Tibial artery (tissue), 4 donors: ENCODE data around the gene ATXN7L1.

ENCODE experiments used
- DNase-seq, 2 donors: peaks; one replicate each; pipeline ENCODE4 v3.0.0-alpha.2; 2019
- H3K27ac ChIP-seq, 2 donors: fragments of 200-600 bp; sonication (generic) in 1 of 2; 1 replicate in 1 of 2; 2 replicates in 1 of 2; pipeline ENCODE4 v1.5.1; 2018 to 2019; ENCODE audit warnings: mild to moderate bottlenecking in 1 of 2
- H3K27me3 ChIP-seq, 2 donors: fragments of 200-600 bp; sonication (generic) in 1 of 2; one replicate each; pipeline versions ENCODE4 v1.5.1 to v1.6.0; 2016 to 2019
- H3K36me3 ChIP-seq, 3 donors: fragments of 200-600 bp; sonication (generic) in 2 of 3; one replicate each; pipeline ENCODE4 v1.5.1; 2016 to 2019; ENCODE audit warnings: mild to moderate bottlenecking in 2 of 3
- H3K4me1 ChIP-seq, 4 donors: fragments of 200-600 bp; sonication (generic) in 2 of 4; 1 replicate in 3 of 4; 2 replicates in 1 of 4; pipeline ENCODE4 v1.5.1; 2016 to 2019
- H3K4me3 ChIP-seq, 2 donors: fragments of 200-600 bp; sonication (generic) in 1 of 2; 1 replicate in 1 of 2; 2 replicates in 1 of 2; pipeline ENCODE4 v1.5.1; 2018 to 2019; ENCODE audit warnings: mild to moderate bottlenecking in 2 of 2
- H3K9me3 ChIP-seq, 3 donors: fragments of 200-600 bp; sonication (generic) in 1 of 3; one replicate each; pipeline ENCODE4 v1.5.1; 2016 to 2019
- CTCF ChIP-seq, 2 experiments: fragments of 200-600 bp in 1 of 2; fragments of 450-650 bp in 1 of 2; IDR thresholded peaks; one replicate each; pipeline ENCODE4 v1.5.1; 2017 to 2019; ENCODE audit warnings: antibody characterized with exemption in 2 of 2, mild to moderate bottlenecking in 1 of 2, moderate library complexity in 1 of 2
- intact Hi-C: fragments of 100-400 bp; cut with DNase I; formaldehyde crosslinking; loops from one replicate; pipeline ENCODE4 v1.15.0; 2023; ENCODE audit warnings: low total_unique reads

Gene ATXN7L1

GRCh38 chr7:105690325-105690945, 186.0 kb downstream of the ATXN7L1 start:
- Histone ChIP-seq H3K27ac (peak overlapping the region; percentile 48 to 58), H3K27me3 (no peaks in the 10 kb centered on the region), H3K4me1 (peaks cover 0 to 14% (median 7%) of the 10 kb centered on the region in 4 donors), H3K4me3 (peak overlapping the region; percentile 53 to 54), H3K36me3 (no peaks in the 10 kb centered on the region), H3K9me3 (no peaks in the 10 kb centered on the region)
- no peak for DNase-seq
- intact Hi-C loops = no loop called here
- TF ChIP-seq CTCF (IDR thresholded peaks at IDR 0.05) = no peak

GRCh38 chr7:105689067-105689819, 187.2 kb downstream of the ATXN7L1 start:
- no peaks in the 10 kb centered on the region for H3K36me3 ChIP-seq
- peaks cover 0 to 14% (median 7%) of the 10 kb centered on the region in 4 donors for H3K4me1 ChIP-seq
- H3K27ac ChIP-seq = no peak overlapping the region
- no peak for DNase-seq
- H3K9me3 ChIP-seq = no peaks in the 10 kb centered on the region
- intact Hi-C loops = no loop called here
- H3K4me3 ChIP-seq = no peak overlapping the region
- no peaks in the 10 kb centered on the region for H3K27me3 ChIP-seq
- no peak for TF ChIP-seq CTCF (IDR thresholded peaks at IDR 0.05)

GRCh38 chr7:105688617-105689016, 187.8 kb downstream of the ATXN7L1 start:
- intact Hi-C loops = no loop called here
- no peaks in the 10 kb centered on the region for H3K27me3 ChIP-seq
- no peaks in the 10 kb centered on the region for H3K9me3 ChIP-seq
- no peak for TF ChIP-seq CTCF (IDR thresholded peaks at IDR 0.05)
- no peak for DNase-seq
- peaks cover 0 to 14% (median 7%) of the 10 kb centered on the region in 4 donors for H3K4me1 ChIP-seq
- no peaks in the 10 kb centered on the region for H3K36me3 ChIP-seq
- H3K27ac ChIP-seq = no peak overlapping the region
- H3K4me3 ChIP-seq = no peak overlapping the region

- DNase-seq = no peak
- intact Hi-C loops = no loop called here
- TF ChIP-seq CTCF (IDR thresholded peaks at IDR 0.05) = no peak
- H3K4me1 ChIP-seq = peaks cover 0 to 16% (median 3%) of the 10 kb centered on the region in 4 donors
- no peaks in the 10 kb centered on the region for H3K36me3 ChIP-seq
- no peaks in the 10 kb centered on the region for H3K9me3 ChIP-seq
- no peaks in the 10 kb centered on the region for H3K27me3 ChIP-seq
- H3K4me3 ChIP-seq = no peak overlapping the region
- H3K27ac ChIP-seq = no peak overlapping the region
Observed at GRCh38 chr7:105685161-105685560, 191.2 kb downstream of the ATXN7L1 start.

- Histone ChIP-seq H3K9me3 (no peaks in the 10 kb centered on the region), H3K27me3 (no peaks in the 10 kb centered on the region)
- intact Hi-C loops = no loop called here
Observed at GRCh38 chr7:105682341-105683060, 193.9 kb downstream of the ATXN7L1 start.

More at GRCh38 chr7:105682341-105683060, 193.9 kb downstream of the ATXN7L1 start:
- no peak for TF ChIP-seq CTCF (IDR thresholded peaks at IDR 0.05)
- no peak overlapping the region for H3K4me3 ChIP-seq
- no peak for DNase-seq
- peaks cover 0 to 35% (median 6%) of the 10 kb centered on the region in 4 donors for H3K4me1 ChIP-seq
- no peaks in the 10 kb centered on the region for H3K36me3 ChIP-seq
- no peak overlapping the region for H3K27ac ChIP-seq
